HG03520 (cell line): Measurements from ENCODE around the gene WFIKKN2.
"Not testable (repeated sequence)": the region's sequence is repeated elsewhere in the genome, so short reads cannot be mapped to it uniquely, and the experiment has no call there.

Source experiments
- ATAC-seq: cut with Tn5 transposase; IDR thresholded peaks from one replicate; pipeline ENCODE4 v1.9.1; 2021; ENCODE audit warnings: mild to moderate bottlenecking, moderate library complexity; ENCODE audit not compliant: unreplicated experiment

WFIKKN2 gene

GRCh38 chr17:50871364-50871763, 36.0 kb downstream of the WFIKKN2 start:
- no peak for ATAC-seq

DNA sequence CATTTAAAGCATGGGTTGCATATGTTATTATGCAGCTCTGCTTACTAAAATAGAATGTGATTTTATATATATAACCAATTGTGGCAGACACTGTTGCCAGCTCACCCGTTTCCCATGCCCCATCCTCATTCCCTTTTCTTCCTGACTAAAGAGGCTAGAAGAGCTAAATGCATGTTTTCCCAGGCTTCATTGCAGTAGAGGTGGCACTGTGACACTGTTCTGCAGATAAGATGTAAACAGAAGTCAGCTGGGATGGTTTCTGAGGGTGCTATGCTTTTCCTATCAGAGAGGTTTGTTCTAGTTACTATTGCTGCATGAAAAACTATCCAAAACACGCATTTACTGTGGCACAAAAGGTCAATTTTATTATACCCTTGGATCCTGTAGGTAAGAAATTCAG, 36.5 kb downstream of the WFIKKN2 start:
- no peak for ATAC-seq

- no peak for ATAC-seq
Observed at GRCh38 chr17:50872710-50873424, 37.5 kb downstream of the WFIKKN2 start.

GRCh38 chr17:50875074-50875473, 39.7 kb downstream of the WFIKKN2 start:
- ATAC-seq: no peak

DNA sequence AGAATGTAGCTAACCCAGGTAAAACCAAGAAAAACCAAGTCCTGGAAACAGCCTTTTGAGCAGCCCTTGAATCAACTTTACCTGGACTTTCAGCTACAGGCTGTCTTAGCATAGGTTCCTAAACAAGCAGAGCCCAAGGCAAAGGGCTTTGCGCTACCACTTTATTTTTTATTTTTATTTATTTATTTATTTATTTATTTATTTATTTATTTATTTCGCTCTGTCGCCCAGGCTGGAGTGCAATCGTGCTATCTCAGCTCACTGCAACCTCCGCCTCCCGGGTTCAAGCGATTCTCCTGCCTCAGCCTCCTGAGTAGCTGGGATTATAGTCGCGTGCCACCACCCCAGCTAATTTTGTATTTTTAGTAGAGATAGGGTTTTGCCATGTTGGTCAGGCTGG, 41.7 kb downstream of the WFIKKN2 start:
- ATAC-seq: not testable (repeated sequence)

DNA sequence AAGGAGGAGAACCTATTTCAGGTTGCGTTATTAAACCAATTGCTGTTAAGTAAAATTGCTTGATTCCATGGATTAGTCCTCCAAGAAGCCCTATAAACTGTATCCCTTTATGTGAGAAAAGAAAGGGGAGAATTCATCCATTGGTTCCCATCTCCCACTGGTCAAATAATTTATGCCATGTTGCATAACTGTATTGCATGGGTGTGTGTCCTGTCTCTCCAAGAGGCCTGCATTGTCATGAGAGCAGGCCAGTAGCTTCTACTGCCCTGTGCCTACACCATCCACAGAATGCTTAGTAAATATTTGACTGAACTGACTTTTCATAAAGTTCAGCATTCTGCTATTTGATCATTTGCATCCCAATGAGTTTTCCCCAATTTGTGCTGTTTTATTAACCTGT, 42.5 kb downstream of the WFIKKN2 start:
- no peak for ATAC-seq

- ATAC-seq: no peak
Observed at GRCh38 chr17:50879086-50879485, 43.7 kb downstream of the WFIKKN2 start.

GRCh38 chr17:50881182-50881581, 45.8 kb downstream of the WFIKKN2 start:
- ATAC-seq: no peak

DNA sequence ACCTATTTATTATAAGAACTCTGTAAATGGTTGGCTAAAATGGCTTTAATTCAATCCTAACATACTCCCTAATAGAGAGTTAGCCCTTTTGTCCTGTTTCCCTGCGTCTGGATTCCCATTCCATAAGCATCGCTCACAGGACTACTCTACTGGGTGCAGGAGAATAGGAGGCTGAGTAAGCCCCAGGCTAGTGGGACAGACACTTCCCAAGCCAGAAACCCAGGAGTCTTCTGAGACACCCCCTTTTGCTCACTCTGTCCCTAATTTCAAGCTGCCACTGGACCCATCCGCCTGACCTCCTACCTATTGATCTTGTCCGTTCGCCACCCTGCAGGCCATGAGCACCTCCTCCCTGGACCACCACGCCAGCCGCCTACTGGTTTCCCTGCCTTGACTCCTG, 47.5 kb downstream of the WFIKKN2 start:
- ATAC-seq: no peak

DNA sequence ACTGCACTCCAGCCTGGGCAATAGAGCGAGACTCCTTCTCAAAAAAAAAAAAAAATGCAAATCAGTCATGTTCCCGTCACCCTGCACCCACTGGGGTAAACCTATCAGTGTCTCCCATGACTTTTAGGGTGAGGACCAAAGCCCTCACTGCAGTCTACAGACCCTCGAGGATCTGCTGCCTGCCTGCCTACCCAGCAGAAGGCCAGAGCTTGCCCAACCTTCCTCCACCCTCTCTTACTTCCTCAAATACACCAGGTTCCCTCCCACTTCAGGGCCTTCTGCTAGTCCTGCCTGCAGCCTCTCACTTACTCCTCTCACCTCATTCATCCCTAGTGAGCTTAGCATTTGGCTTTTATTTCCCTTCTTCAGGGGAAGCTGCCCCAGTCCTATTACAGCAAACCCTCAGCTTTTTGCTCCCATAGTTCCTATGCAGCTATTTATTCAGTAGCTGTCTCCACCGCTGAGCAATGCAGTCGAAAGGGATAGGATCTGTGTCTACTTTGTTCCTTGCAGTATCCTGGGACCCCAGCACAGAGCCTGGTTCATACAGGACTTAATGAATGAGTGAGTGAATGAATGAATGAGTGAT, 48.6 kb downstream of the WFIKKN2 start:
- ATAC-seq: no peak

GRCh38 chr17:50884439-50885311, 49.3 kb downstream of the WFIKKN2 start:
- ATAC-seq: no peak

DNA sequence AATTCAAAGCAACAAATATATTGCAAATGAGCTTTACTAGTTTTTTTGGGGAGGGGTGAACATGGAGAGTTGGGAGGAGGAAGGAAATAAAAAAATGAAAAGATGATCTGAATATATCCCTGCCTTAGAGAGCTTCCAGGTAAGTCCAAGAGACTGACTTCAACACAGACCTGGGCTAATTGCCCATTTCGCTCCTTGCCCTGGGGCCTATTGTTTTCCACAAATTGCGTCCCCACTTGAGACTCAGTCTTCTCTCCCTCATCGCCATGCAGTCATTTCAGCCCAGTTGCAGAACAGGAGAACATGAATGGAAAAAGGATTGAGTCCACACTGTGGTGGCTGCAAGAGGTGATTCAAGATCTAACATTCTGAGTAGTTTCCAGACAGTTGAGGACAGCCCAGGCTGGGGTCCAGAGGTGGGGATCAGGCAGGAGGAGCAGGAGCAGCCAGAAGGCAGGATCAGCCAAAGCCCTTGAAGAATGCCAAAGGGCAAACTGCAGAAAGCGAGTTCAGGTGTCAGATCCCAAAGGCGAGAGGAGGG, 52.4 kb downstream of the WFIKKN2 start:
- ATAC-seq: no peak

DNA sequence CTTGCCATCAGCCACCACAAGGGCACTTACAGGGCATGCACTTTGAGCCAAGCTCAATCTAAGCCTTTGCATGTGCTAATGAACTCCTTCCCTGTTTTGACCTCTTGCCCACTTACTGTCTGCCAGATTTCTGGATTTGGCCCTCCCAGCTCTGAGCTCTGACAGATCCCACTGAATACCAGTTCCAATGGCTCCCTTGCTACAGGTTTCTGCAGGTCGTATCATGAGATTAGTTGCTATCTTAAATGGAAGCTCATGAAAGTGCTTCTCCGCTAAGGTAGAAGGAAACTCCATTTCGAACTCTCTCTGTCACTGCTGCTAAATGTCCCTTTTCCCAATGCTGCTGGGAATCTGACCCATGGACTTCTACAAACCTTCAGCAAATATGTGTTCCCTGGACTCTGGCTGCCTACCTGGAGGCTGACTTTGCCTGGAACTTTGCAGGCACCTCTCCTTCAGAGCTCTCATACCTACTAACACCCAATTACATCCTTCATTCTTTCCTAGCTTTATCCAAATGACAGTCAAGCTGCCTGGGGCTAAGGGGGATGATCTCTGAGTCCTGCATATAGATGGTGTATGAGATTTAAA, 54.2 kb downstream of the WFIKKN2 start:
- no peak for ATAC-seq

DNA sequence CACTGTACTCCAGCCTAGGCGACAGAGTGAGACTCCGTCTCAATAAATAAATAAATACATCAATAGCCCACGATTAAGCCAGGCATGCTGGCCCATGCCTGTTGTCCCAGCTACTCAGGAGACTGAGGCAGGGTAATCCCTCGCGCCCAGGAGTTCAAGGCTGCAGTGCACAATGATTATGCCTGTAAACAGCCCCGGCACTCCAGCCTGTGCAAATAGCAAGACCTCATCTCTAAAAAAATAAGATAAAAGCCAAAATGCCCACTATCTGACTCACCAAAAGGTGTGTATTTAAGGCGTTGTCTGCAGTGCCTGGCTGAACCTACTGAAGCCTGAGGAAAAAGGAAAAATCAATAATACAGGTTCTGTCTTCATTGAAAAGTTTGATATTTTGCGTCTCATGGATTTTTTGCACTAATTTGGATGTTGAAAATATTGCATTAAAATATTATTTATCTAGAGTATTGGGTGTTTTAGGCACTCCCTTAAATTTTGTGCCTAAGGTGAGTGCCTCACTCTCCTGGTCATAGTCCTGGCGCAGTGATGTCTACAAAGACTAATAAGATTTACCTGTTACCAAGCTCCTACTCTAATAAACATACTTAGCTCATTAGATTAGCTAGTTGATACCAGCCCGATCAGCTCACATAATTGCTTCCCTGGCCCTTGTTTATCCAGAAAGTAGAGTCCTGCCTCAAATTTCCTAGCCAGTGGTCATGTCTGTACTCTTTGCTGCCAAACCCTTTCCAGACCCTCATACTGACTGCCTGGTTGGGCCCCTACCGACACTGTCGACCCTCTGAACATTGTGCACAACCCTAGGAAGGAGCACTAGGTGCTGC, 55.5 kb downstream of the WFIKKN2 start:
- ATAC-seq: no peak

DNA sequence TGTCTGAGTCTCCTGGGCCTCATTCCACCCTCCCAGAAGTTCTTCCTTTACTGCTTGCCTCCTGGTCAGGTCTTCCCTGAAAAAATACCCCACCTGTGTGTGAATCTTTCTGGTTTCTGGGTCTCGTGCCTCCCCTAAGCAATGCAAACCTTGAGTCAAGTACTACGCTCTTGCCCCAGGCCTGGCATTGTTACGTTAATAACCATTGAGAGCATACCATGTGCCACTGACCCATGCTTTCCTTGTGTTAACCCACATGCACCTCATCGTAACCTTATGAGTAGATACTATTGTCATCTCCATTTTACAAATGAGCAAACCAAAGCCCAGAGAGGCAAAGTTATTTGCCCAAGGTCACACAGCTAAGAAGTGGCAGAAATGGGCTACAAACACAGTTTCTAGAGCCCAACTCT, 56.2 kb downstream of the WFIKKN2 start:
- ATAC-seq: no peak
